ENCODE data around the gene SLC26A8. TPM values are rescaled to one million over a fixed set of nuclear protein-coding genes. Genes with fewer than 3 reads are reported as not detected.

The SLC26A8 gene
- total and polyA plus RNA-seq, 2 experiments from 2014 or later, result 0.37 TPM; not detected in 1

- no peaks in the 10 kb centered on the region for H3K27me3 ChIP-seq
- peak within 1 kb of the TSS; percentile 81 for H3K4me3 ChIP-seq
- no peaks in the 10 kb centered on the region for H3K9me3 ChIP-seq (ENCODE audit: low read depth)
- H3K27ac ChIP-seq, result peak within 1 kb of the TSS; percentile 96
- peaks cover 13% of the 10 kb centered on the region for H3K4me1 ChIP-seq (ENCODE audit: low read depth)
- H3K36me3 ChIP-seq, result no peaks in the 10 kb centered on the region
- peak; percentile 100 for DNase-seq (ENCODE audit: low read depth in 1 of 2, low spot score in 1 of 2)
- peak; percentile 86 for TF ChIP-seq CTCF (IDR thresholded peaks at IDR 0.05; ENCODE audit: low read depth, low read length)
These were observed 3.2 kb upstream of the SLC26A8 start, which contains the start of gene MAPK14 for GRCh38 chr6:36027501-36028087. Gene MAPK14, plus strand, starts transcription at chr6:36027808. Its CDS starts 350 bp downstream, at chr6:36028158.

- Histone ChIP-seq H3K9me3 (ENCODE audit: low read depth) (no peaks in the 10 kb centered on the region), H3K4me3 (no peak overlapping the region), H3K4me1 (ENCODE audit: low read depth) (peaks cover 13% of the 10 kb centered on the region), H3K27me3 (no peaks in the 10 kb centered on the region), H3K36me3 (no peaks in the 10 kb centered on the region), H3K27ac (no peak overlapping the region)
- no peak for TF ChIP-seq CTCF (IDR thresholded peaks at IDR 0.05; ENCODE audit: low read depth, low read length)
- DNase-seq (ENCODE audit: low read depth in 1 of 2, low spot score in 1 of 2), result peak; percentile 19 to 56
These were observed 1.5 kb upstream of the SLC26A8 start for GRCh38 chr6:36025932-36026327.

GRCh38 chr6:36025260-36025931, 955 bp upstream of the SLC26A8 start:
- H3K36me3 ChIP-seq, result no peaks in the 10 kb centered on the region
- no peak overlapping the region for H3K4me3 ChIP-seq
- H3K27me3 ChIP-seq, result no peaks in the 10 kb centered on the region
- H3K9me3 ChIP-seq (ENCODE audit: low read depth), result no peaks in the 10 kb centered on the region
- peak in 1 of 2 donors; percentile 84 for DNase-seq (ENCODE audit: low read depth in 1 of 2, low spot score in 1 of 2)
- H3K27ac ChIP-seq, result no peak overlapping the region
- H3K4me1 ChIP-seq (ENCODE audit: low read depth), result peaks cover 13% of the 10 kb centered on the region
- TF ChIP-seq CTCF (IDR thresholded peaks at IDR 0.05; ENCODE audit: low read depth, low read length), result no peak

- no peak overlapping the region for H3K27ac ChIP-seq
- no peak for TF ChIP-seq CTCF (IDR thresholded peaks at IDR 0.05; ENCODE audit: low read depth, low read length)
- H3K4me1 ChIP-seq (ENCODE audit: low read depth), result no peaks in the 10 kb centered on the region
- H3K9me3 ChIP-seq (ENCODE audit: low read depth), result no peaks in the 10 kb centered on the region
- no peaks in the 10 kb centered on the region for H3K36me3 ChIP-seq
- peak in 1 of 2 donors; percentile 39 for DNase-seq (ENCODE audit: low read depth in 1 of 2, low spot score in 1 of 2)
- H3K4me3 ChIP-seq, result no peak overlapping the region
- H3K27me3 ChIP-seq, result no peaks in the 10 kb centered on the region
These were observed 4.3 kb downstream of the SLC26A8 start for GRCh38 chr6:36020154-36020553.

- DNase-seq (ENCODE audit: low read depth in 1 of 2, low spot score in 1 of 2), result no peak
- H3K4me3 ChIP-seq, result no peak overlapping the region
- no peak for TF ChIP-seq CTCF (IDR thresholded peaks at IDR 0.05; ENCODE audit: low read depth, low read length)
- H3K36me3 ChIP-seq, result no peaks in the 10 kb centered on the region
- H3K27ac ChIP-seq, result no peak overlapping the region
- no peaks in the 10 kb centered on the region for H3K9me3 ChIP-seq (ENCODE audit: low read depth)
- no peaks in the 10 kb centered on the region for H3K4me1 ChIP-seq (ENCODE audit: low read depth)
- H3K27me3 ChIP-seq, result no peaks in the 10 kb centered on the region
These were observed 5.3 kb downstream of the SLC26A8 start for GRCh38 chr6:36019167-36019566.
